Ureter (tissue), 1 donor: Measurements from ENCODE around the gene OR9Q1. TPM values are rescaled to one million over a fixed set of nuclear protein-coding genes. Genes with fewer than 3 reads are reported as not detected.
"Not testable (repeated sequence)": the region's sequence is repeated elsewhere in the genome, so short reads cannot be mapped to it uniquely, and the experiment has no call there.

Experiments
- DNase-seq: peaks from one replicate; pipeline ENCODE4 v3.0.0-alpha.2; 2020; ENCODE audit warnings: low spot score
- total RNA-seq: library from RNA; stranded (reverse); gene quantifications from one replicate; pipeline ENCODE4 v1.2.4, GENCODE V29; 2023
- donor health status: DM: yes; HTN: yes; CAD: no.

The OR9Q1 gene
- not detected for total RNA-seq

GRCh38 chr11:58023435-58023931 lies at the start of gene OR9Q1:
Gene OR9Q1, plus strand, starts transcription at chr11:58023881. Its CDS starts 155,564 bp downstream, at chr11:58179445.
- DNase-seq: no peak

- no peak for DNase-seq
Measured at GRCh38 chr11:57974132-57974531, 49.5 kb upstream of the OR9Q1 start.

GRCh38 chr11:57974848-57975601 lies 48.7 kb upstream of the OR9Q1 start:
- no peak for DNase-seq

- no peak for DNase-seq
Measured at GRCh38 chr11:57977709-57978108, 46.0 kb upstream of the OR9Q1 start.

GRCh38 chr11:57978686-57979531 lies 44.8 kb upstream of the OR9Q1 start:
- no peak for DNase-seq

GRCh38 chr11:57979532-57980079 lies 44.1 kb upstream of the OR9Q1 start:
- DNase-seq: no peak

- no peak for DNase-seq
Measured at GRCh38 chr11:57980201-57980600, 43.5 kb upstream of the OR9Q1 start.

GRCh38 chr11:57981536-57981935 lies 42.1 kb upstream of the OR9Q1 start:
- no peak for DNase-seq

- no peak for DNase-seq
Measured at GRCh38 chr11:57982776-57983175, 40.9 kb upstream of the OR9Q1 start.

GRCh38 chr11:57983191-57983590 lies 40.5 kb upstream of the OR9Q1 start:
- DNase-seq: no peak

GRCh38 chr11:57999523-57999922 lies 24.2 kb upstream of the OR9Q1 start:
- DNase-seq: not testable (repeated sequence)

GRCh38 chr11:58000021-58000420 lies 23.7 kb upstream of the OR9Q1 start:
- not testable (repeated sequence) for DNase-seq

- no peak for DNase-seq
Measured at GRCh38 chr11:58000699-58001098, 23.0 kb upstream of the OR9Q1 start.

GRCh38 chr11:58003036-58003435 lies 20.6 kb upstream of the OR9Q1 start:
- DNase-seq: no peak

- no peak for DNase-seq
Measured at GRCh38 chr11:58003591-58003990, 20.1 kb upstream of the OR9Q1 start.

- no peak for DNase-seq
Measured at GRCh38 chr11:58004664-58005063, 19.0 kb upstream of the OR9Q1 start.

GRCh38 chr11:58006940-58007339 lies 16.7 kb upstream of the OR9Q1 start:
- no peak for DNase-seq

GRCh38 chr11:58011771-58012170 lies 11.9 kb upstream of the OR9Q1 start:
- no peak for DNase-seq

- DNase-seq: peak; percentile 74
Measured at GRCh38 chr11:58024601-58025091, 965 bp downstream of the OR9Q1 start.

- no peak for DNase-seq
Measured at GRCh38 chr11:58027341-58027740, 3.7 kb downstream of the OR9Q1 start.

- DNase-seq: no peak
Measured at GRCh38 chr11:58028687-58029411, 5.2 kb downstream of the OR9Q1 start.

GRCh38 chr11:58030653-58031052 lies 7.0 kb downstream of the OR9Q1 start, which contains the start of gene OR6Q1:
Gene OR6Q1, plus strand, starts transcription at chr11:58030953. Its CDS starts 0 bp downstream, at chr11:58030953.
- DNase-seq: no peak
